Suprapubic skin (tissue), 4 donors: ENCODE results near the gene NMT2.

Experiments
- EP300 ChIP-seq: sonication (generic); formaldehyde crosslinking; IDR thresholded peaks from one replicate; pipeline ENCODE4 v1.6.1; 2017; ENCODE audit warnings: antibody characterized with exemption
- POLR2A ChIP-seq, 2 donors: fragments of 450-650 bp; IDR thresholded peaks; one replicate each; pipeline ENCODE4 v1.6.1; 2017; ENCODE audit warnings: antibody characterized with exemption in 2 of 2, mild to moderate bottlenecking in 2 of 2, moderate library complexity in 2 of 2
- POLR2AphosphoS5 ChIP-seq, 3 donors: sonication (generic); formaldehyde crosslinking; IDR thresholded peaks; one replicate each; pipeline ENCODE4 v1.6.1; 2017; ENCODE audit warnings: antibody characterized with exemption in 3 of 3
- TF ChIP-seq, protein P1 (sequence below), 2 donors: fragments of 200-600 bp in 1 of 2; fragments of 450-650 bp in 1 of 2; sonication (generic) in 1 of 2; IDR thresholded peaks; one replicate each; pipeline ENCODE4 v1.5.1; 2016 to 2019; ENCODE audit warnings: antibody characterized with exemption in 2 of 2, mild to moderate bottlenecking in 1 of 2, moderate library complexity in 1 of 2

DNA sequence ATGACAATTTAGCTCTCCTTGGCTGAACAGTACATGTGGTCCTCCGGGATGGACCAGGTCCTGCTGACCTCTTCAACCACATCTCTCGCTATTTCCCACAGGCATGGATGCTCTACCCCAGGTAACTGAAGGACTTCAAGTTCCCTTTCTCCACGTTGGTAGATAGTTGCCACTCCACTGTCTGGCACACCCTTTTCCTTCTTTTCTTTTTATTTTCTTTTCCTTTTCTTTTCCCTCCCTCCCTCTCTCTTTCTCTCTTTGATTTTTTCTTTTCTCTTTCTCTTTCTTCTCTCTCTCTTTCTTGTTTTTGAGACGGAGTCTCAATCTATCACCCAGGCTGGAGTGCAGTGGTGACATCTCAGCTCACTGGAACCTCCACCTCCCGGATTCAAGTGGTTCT is 77.1 kb downstream of the NMT2 start:
- TF ChIP-seq, protein P1, sequence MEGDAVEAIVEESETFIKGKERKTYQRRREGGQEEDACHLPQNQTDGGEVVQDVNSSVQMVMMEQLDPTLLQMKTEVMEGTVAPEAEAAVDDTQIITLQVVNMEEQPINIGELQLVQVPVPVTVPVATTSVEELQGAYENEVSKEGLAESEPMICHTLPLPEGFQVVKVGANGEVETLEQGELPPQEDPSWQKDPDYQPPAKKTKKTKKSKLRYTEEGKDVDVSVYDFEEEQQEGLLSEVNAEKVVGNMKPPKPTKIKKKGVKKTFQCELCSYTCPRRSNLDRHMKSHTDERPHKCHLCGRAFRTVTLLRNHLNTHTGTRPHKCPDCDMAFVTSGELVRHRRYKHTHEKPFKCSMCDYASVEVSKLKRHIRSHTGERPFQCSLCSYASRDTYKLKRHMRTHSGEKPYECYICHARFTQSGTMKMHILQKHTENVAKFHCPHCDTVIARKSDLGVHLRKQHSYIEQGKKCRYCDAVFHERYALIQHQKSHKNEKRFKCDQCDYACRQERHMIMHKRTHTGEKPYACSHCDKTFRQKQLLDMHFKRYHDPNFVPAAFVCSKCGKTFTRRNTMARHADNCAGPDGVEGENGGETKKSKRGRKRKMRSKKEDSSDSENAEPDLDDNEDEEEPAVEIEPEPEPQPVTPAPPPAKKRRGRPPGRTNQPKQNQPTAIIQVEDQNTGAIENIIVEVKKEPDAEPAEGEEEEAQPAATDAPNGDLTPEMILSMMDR (IDR thresholded peaks at IDR 0.05) = no peak
- TF ChIP-seq POLR2AphosphoS5 (IDR thresholded peaks at IDR 0.05) (no peak), POLR2A (IDR thresholded peaks at IDR 0.05) (no peak), EP300 (no peak)
